GM12891 (cell line): ENCODE data around the gene COX6A1.

Experiments
- POLR2A ChIP-seq: IDR thresholded peaks from 2 replicates; pipeline ENCODE4 v1.6.1; 2011; ENCODE audit warnings: low read depth, low read length, control low read depth
- POLR2AphosphoS5 ChIP-seq: IDR thresholded peaks from 2 replicates; pipeline ENCODE4 v1.6.1; 2011; ENCODE audit warnings: low read depth, low read length, control low read depth
- SPI1 ChIP-seq: IDR thresholded peaks from 2 replicates; pipeline ENCODE4 v1.6.1; 2011; ENCODE audit warnings: low read depth, low read length, control low read depth

DNA sequence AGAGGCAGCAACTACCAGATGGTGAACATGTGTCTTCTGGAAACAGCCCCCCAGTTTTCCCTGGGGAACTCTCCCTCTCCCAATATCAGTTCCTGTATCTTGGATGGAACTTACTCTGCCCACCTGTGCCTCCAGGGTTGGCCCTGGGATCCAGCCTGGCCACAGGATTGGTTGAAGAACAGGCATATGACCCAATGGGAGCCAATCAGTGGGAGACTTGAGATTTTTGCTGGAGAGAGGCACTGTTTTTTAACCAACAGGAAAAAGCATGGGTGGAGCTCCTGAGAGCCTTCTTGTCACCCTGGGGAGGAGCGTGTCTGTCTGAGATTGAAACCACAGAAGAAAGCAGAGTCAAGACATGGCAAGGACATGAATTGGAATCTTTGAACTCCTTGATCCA is 33.6 kb upstream of the COX6A1 start:
- no peak for TF ChIP-seq POLR2A
- TF ChIP-seq SPI1, result no peak
- no peak for TF ChIP-seq POLR2AphosphoS5
